MM.1S (cell line): Measurements from ENCODE around the gene CHRNB1.

ENCODE experiments used
- CTCF ChIP-seq: fragments of 300-600 bp; sonication (generic); IDR thresholded peaks from 2 replicates; pipeline ENCODE4 v1.5.1; 2016; ENCODE audit warnings: antibody characterized with exemption, low read length, mixed read lengths
- EZH2 ChIP-seq: fragments of 300-600 bp; sonication (generic); optimal IDR thresholded peaks from 2 replicates; pipeline ENCODE3; 2017; ENCODE audit warnings: low read depth, mild to moderate bottlenecking, antibody characterized with exemption, low read length, mixed read lengths
- EZH2phosphoT487 ChIP-seq: fragments of 300-600 bp; sonication (generic); IDR thresholded peaks from 2 replicates; pipeline ENCODE4 v1.6.1; 2018; ENCODE audit warnings: antibody characterized with exemption, low read length

GRCh38 chr17:7468804-7469389 is 24.0 kb downstream of the CHRNB1 start:
- TF ChIP-seq EZH2, result no peak
- TF ChIP-seq CTCF, result no peak
- no peak for TF ChIP-seq EZH2phosphoT487
